Osteoblast (primary cell): Measurements from ENCODE around the gene TRIM3. TPM values are rescaled to one million over a fixed set of nuclear protein-coding genes. Genes with fewer than 3 reads are reported as not detected.

Experiments
- DNase-seq: peaks from one replicate; pipeline ENCODE4 v3.0.0; 2011; ENCODE audit warnings: low spot score, mixed read lengths; ENCODE audit not compliant: insufficient read length; ENCODE audit errors: missing footprints
- H2AFZ ChIP-seq: 2 replicates; pipeline ENCODE4 v1.6.0; 2011; ENCODE audit warnings: mild to moderate bottlenecking, low read length
- H3K27ac ChIP-seq: 2 replicates; pipeline ENCODE4 v1.5.1; 2011; ENCODE audit warnings: mild to moderate bottlenecking, low read depth, low read length, moderate library complexity
- H3K27me3 ChIP-seq: 2 replicates; pipeline ENCODE4 v1.6.0; 2012; ENCODE audit warnings: mild to moderate bottlenecking, control low read depth, inconsistent platforms, low read length, moderate library complexity; ENCODE audit not compliant: insufficient read depth
- H3K36me3 ChIP-seq: 2 replicates; pipeline ENCODE4 v1.5.1; 2011; ENCODE audit warnings: mild to moderate bottlenecking, low read length, control low read depth, moderate library complexity; ENCODE audit not compliant: insufficient read depth
- H3K4me1 ChIP-seq: 2 replicates; pipeline ENCODE4 v1.5.1; 2011; ENCODE audit warnings: mild to moderate bottlenecking, low read length, control low read depth, moderate library complexity; ENCODE audit not compliant: insufficient read depth
- H3K4me2 ChIP-seq: 2 replicates; pipeline ENCODE4 v1.6.0; 2011; ENCODE audit warnings: mild to moderate bottlenecking, low read length; ENCODE audit not compliant: insufficient read depth
- H3K4me3 ChIP-seq: fragments of 200-600 bp; sonication (generic); 3 replicates; pipeline ENCODE4 v1.5.1; 2012; ENCODE audit warnings: mild to moderate bottlenecking, low read length, inconsistent platforms; ENCODE audit not compliant: insufficient read depth
- H3K79me2 ChIP-seq: 2 replicates; pipeline ENCODE4 v1.6.0; 2012; ENCODE audit warnings: mild to moderate bottlenecking, low read length, control low read depth, inconsistent platforms; ENCODE audit not compliant: insufficient read depth
- H3K9me3 ChIP-seq: 2 replicates; pipeline ENCODE4 v1.5.1; 2011; ENCODE audit warnings: low read depth, low read length, control low read depth
- H4K20me1 ChIP-seq: 2 replicates; pipeline ENCODE4 v1.6.0; 2012; ENCODE audit warnings: mild to moderate bottlenecking, low read length, control low read depth; ENCODE audit not compliant: insufficient read depth
- total RNA-seq: library from RNA; depleted of rRNA; stranded (reverse); fragments of >200 nt; gene quantifications from 2 replicates; pipeline ENCODE4 v1.2.3, GENCODE V29; 2012
- TF ChIP-seq, protein P1 (sequence below): IDR thresholded peaks from 2 replicates; pipeline ENCODE4 v1.5.1; 2011; ENCODE audit warnings: mild to moderate bottlenecking, low read depth, low read length, moderate library complexity; ENCODE audit errors: extremely low read depth

Gene TRIM3
- total RNA-seq, 1 donor: 25.3 TPM

DNA sequence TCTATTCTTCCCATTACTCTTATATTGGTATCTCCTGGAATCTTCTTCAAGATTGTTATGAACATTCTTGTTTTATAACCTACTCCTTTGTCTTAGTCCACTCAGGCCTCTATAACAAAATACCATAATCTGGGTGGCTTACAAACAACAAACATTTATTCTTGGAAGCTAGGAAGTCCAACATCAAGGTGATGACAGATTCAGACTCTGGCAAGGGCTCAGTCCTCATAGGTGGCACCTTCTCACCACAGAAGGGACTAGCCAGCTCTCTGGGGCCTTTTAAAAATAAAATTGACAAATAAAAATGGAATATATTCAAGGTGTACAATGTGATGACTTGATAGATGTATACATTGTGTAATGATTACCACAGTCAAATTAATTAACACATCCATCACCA is 43.1 kb upstream of the TRIM3 start:
- H3K27ac ChIP-seq: no peak overlapping the region
- H4K20me1 ChIP-seq: no peaks in the 10 kb centered on the region
- no peaks in the 10 kb centered on the region for H3K27me3 ChIP-seq
- H3K36me3 ChIP-seq: peaks cover 20% of the 10 kb centered on the region
- H3K4me1 ChIP-seq: no peaks in the 10 kb centered on the region
- H3K4me2 ChIP-seq: no peak overlapping the region
- H3K4me3 ChIP-seq: no peak overlapping the region
- TF ChIP-seq, protein P1, sequence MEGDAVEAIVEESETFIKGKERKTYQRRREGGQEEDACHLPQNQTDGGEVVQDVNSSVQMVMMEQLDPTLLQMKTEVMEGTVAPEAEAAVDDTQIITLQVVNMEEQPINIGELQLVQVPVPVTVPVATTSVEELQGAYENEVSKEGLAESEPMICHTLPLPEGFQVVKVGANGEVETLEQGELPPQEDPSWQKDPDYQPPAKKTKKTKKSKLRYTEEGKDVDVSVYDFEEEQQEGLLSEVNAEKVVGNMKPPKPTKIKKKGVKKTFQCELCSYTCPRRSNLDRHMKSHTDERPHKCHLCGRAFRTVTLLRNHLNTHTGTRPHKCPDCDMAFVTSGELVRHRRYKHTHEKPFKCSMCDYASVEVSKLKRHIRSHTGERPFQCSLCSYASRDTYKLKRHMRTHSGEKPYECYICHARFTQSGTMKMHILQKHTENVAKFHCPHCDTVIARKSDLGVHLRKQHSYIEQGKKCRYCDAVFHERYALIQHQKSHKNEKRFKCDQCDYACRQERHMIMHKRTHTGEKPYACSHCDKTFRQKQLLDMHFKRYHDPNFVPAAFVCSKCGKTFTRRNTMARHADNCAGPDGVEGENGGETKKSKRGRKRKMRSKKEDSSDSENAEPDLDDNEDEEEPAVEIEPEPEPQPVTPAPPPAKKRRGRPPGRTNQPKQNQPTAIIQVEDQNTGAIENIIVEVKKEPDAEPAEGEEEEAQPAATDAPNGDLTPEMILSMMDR: no peak
- no peaks in the 10 kb centered on the region for H3K9me3 ChIP-seq
- H3K79me2 ChIP-seq: no peaks in the 10 kb centered on the region
- DNase-seq: no peak
- no peak overlapping the region for H2AFZ ChIP-seq

DNA sequence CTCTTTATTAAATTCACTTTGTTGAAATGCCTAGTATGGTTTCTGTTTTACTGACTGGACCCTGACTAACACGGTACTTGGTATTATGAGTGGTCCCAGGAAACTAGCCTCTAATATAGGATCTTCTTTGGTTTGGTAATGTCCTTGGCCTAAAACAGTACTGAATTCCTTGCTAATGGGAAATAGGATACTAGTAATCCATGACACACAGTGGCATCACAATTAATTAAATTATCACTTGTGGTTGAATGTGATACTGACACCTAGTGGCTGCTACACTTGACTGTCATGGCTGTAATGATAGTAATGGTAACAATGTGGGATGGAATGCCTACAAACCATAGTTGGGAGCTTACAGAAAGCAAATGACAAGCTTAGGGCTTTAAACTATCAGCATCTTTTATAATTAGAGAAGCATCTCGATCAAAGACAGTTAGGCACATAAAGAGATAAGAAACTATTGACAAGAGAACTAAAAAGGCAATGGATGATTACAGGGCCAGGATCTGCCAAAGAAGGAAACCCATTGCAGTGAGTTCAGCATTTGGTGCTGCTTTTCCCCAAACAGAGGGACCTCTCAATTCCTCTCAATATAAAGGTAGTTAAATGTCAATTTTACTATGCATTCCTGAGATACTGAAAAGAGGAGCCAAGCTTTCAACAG is 32.0 kb upstream of the TRIM3 start:
- H3K79me2 ChIP-seq: no peaks in the 10 kb centered on the region
- no peaks in the 10 kb centered on the region for H3K36me3 ChIP-seq
- H3K27ac ChIP-seq: peak overlapping the region; percentile 43
- H3K4me3 ChIP-seq: no peak overlapping the region
- TF ChIP-seq, protein P1: peak; percentile 74
- no peaks in the 10 kb centered on the region for H3K27me3 ChIP-seq
- DNase-seq: peak; percentile 79
- H4K20me1 ChIP-seq: no peaks in the 10 kb centered on the region
- H2AFZ ChIP-seq: no peak overlapping the region
- no peaks in the 10 kb centered on the region for H3K9me3 ChIP-seq
- H3K4me2 ChIP-seq: peak overlapping the region; percentile 54
- H3K4me1 ChIP-seq: peaks cover 14% of the 10 kb centered on the region

DNA sequence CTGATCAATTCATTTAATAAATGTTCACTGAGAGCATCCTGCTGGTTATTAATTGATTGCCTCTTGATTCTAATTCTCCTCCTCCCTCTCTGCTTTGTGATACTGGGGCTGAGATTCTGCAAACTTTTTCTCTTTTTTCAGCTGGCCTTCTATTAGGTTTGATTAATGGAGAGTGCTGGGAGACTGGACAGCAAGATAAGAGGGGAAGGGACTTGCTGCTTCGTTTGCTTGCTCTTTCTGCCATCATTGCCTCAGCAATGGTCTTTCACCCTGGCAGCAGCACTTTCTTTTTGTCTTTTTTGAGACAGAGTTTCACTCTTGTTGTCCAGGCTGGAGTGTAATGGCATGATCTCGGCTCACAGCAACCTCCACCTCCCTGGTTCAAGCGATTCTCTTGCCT is 30.4 kb upstream of the TRIM3 start:
- DNase-seq: no peak
- H3K79me2 ChIP-seq: no peaks in the 10 kb centered on the region
- H3K27ac ChIP-seq: no peak overlapping the region
- H3K4me2 ChIP-seq: no peak overlapping the region
- peaks cover 19% of the 10 kb centered on the region for H3K4me1 ChIP-seq
- no peaks in the 10 kb centered on the region for H3K27me3 ChIP-seq
- no peaks in the 10 kb centered on the region for H3K36me3 ChIP-seq
- no peak overlapping the region for H2AFZ ChIP-seq
- H3K9me3 ChIP-seq: no peaks in the 10 kb centered on the region
- H3K4me3 ChIP-seq: no peak overlapping the region
- H4K20me1 ChIP-seq: no peaks in the 10 kb centered on the region
- TF ChIP-seq, protein P1: no peak

DNA sequence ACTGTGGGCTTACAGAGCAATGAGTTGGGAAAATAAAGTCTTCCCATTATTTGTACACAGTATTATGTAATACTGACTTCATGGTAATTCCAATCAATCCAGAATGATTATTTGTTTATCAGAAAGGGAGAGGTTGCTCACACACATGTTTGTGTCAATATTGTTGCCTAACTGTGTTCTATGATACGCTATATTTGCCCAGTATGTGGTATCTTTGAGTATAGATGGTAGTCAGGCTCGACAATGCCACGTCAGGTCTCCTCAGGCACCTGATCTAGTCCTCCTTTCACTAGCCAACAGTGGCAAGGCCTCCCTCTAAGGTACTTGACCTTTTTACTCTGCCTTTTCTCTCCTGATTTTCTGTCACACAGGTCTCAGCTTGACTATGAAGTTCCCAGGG is 28.6 kb upstream of the TRIM3 start:
- H4K20me1 ChIP-seq: peaks cover 3% of the 10 kb centered on the region
- no peaks in the 10 kb centered on the region for H3K36me3 ChIP-seq
- no peak overlapping the region for H2AFZ ChIP-seq
- H3K79me2 ChIP-seq: no peaks in the 10 kb centered on the region
- H3K27ac ChIP-seq: no peak overlapping the region
- H3K27me3 ChIP-seq: no peaks in the 10 kb centered on the region
- DNase-seq: no peak
- no peak overlapping the region for H3K4me2 ChIP-seq
- no peak overlapping the region for H3K4me3 ChIP-seq
- peaks cover 37% of the 10 kb centered on the region for H3K4me1 ChIP-seq
- TF ChIP-seq, protein P1: no peak
- no peaks in the 10 kb centered on the region for H3K9me3 ChIP-seq
